Thymus (tissue), 11 donors: ENCODE results near the gene LRIT2. TPM values are rescaled to one million over a fixed set of nuclear protein-coding genes. Genes with fewer than 3 reads are reported as not detected.

Source experiments
- DNase-seq, 9 donors: peaks; one replicate each; pipeline ENCODE4 v3.0.0-alpha.2; 2013; ENCODE audit warnings: low spot score in 9 of 9, low read depth in 6 of 9, missing footprints in 1 of 9
- H3K27ac ChIP-seq, 2 donors: one replicate each; pipeline ENCODE4 v1.5.1; 2013; ENCODE audit warnings: control low read depth in 1 of 2, low read depth in 1 of 2, low read length in 1 of 2, mild to moderate bottlenecking in 1 of 2, moderate library complexity in 1 of 2
- H3K27me3 ChIP-seq, 2 donors: one replicate each; pipeline ENCODE4 v1.5.1; 2013; ENCODE audit warnings: low read length in 1 of 2; ENCODE audit not compliant: control insufficient read depth in 2 of 2, insufficient read depth in 1 of 2
- H3K36me3 ChIP-seq, 2 donors: one replicate each; pipeline ENCODE4 v1.5.1; 2013; ENCODE audit warnings: low read length in 1 of 2, mild to moderate bottlenecking in 1 of 2, moderate library complexity in 1 of 2; ENCODE audit not compliant: control insufficient read depth in 2 of 2, insufficient read depth in 2 of 2
- H3K4me1 ChIP-seq, 2 donors: one replicate each; pipeline ENCODE4 v1.5.1; 2013; ENCODE audit warnings: low read length in 2 of 2; ENCODE audit not compliant: control insufficient read depth in 2 of 2, insufficient read depth in 2 of 2
- H3K4me3 ChIP-seq, 2 donors: one replicate each; pipeline ENCODE4 v1.5.1; 2013; ENCODE audit warnings: low read length in 2 of 2, control low read depth in 1 of 2, mild to moderate bottlenecking in 1 of 2
- H3K9me3 ChIP-seq, 2 donors: one replicate each; pipeline ENCODE4 v1.5.1; 2013; ENCODE audit warnings: low read length in 1 of 2, mild to moderate bottlenecking in 1 of 2; ENCODE audit not compliant: control insufficient read depth in 2 of 2, insufficient read depth in 1 of 2
- WGBS: extraction: QIAGEN DNeasy Blood & Tissue Kit; methylation state at CpG from one replicate; pipeline ENCODE4 v1.1.7; 2013; 5-methylcytosine and 5-hydroxymethylcytosine counted together
- polyA plus RNA-seq: library from polyadenylated mRNA; stranded (reverse); fragments of 200-250 nt; gene quantifications from one replicate; pipeline ENCODE4 v1.2.3, GENCODE V29; 2013
- total RNA-seq: library from RNA; stranded (reverse); fragments of 120-200 nt; gene quantifications from one replicate; pipeline ENCODE4 v1.2.4, GENCODE V29; 2013
- donor health status: healthy.

The LRIT2 gene
- total and polyA plus RNA-seq, 2 donors = not detected

- H3K4me1 ChIP-seq = no peaks in the 10 kb centered on the region
- no peaks in the 10 kb centered on the region for H3K36me3 ChIP-seq
- no peaks in the 10 kb centered on the region for H3K27me3 ChIP-seq
- WGBS = 80% methylated on average over 9 of the region's 9 CpGs
- no peak within 1 kb of the TSS for H3K27ac ChIP-seq
- H3K4me3 ChIP-seq = no peak within 1 kb of the TSS
- no peaks in the 10 kb centered on the region for H3K9me3 ChIP-seq
- no peak for DNase-seq
Measured at GRCh38 chr10:84244651-84245270, 19.4 kb upstream of the LRIT2 start, which contains the start of gene RGR. Gene RGR (plus strand): TSS chr10:84245053. CDS start chr10:84245091, 38 bp downstream.

GRCh38 chr10:84243759-84244158 is 18.4 kb upstream of the LRIT2 start:
- Histone ChIP-seq H3K4me3 (no peak overlapping the region), H3K4me1 (no peaks in the 10 kb centered on the region), H3K9me3 (no peaks in the 10 kb centered on the region), H3K27ac (no peak overlapping the region), H3K36me3 (no peaks in the 10 kb centered on the region), H3K27me3 (no peaks in the 10 kb centered on the region)
- WGBS = 95% methylated on average over 3 of the region's 3 CpGs
- DNase-seq = no peak

- WGBS = 92% methylated on average over 13 of the region's 13 CpGs
- no peak within 1 kb of the TSS for H3K27ac ChIP-seq
- H3K27me3 ChIP-seq = peaks cover 2 to 11% of the 10 kb centered on the region in 2 donors
- H3K36me3 ChIP-seq = no peaks in the 10 kb centered on the region
- H3K4me3 ChIP-seq = no peak within 1 kb of the TSS
- H3K4me1 ChIP-seq = no peaks in the 10 kb centered on the region
- no peaks in the 10 kb centered on the region for H3K9me3 ChIP-seq
- no peak for DNase-seq
Measured at GRCh38 chr10:84241185-84241790, 15.9 kb upstream of the LRIT2 start, which contains the start of gene LRIT1. Gene LRIT1 (minus strand): TSS chr10:84241546. CDS start chr10:84241439, 107 bp downstream.

GRCh38 chr10:84238909-84239308 is 13.6 kb upstream of the LRIT2 start:
- 92% methylated on average over 3 of the region's 3 CpGs for WGBS
- Histone ChIP-seq H3K4me1 (no peaks in the 10 kb centered on the region), H3K4me3 (no peak overlapping the region), H3K27ac (no peak overlapping the region), H3K9me3 (no peaks in the 10 kb centered on the region), H3K36me3 (no peaks in the 10 kb centered on the region), H3K27me3 (peaks cover 2 to 11% of the 10 kb centered on the region in 2 donors)
- no peak for DNase-seq

GRCh38 chr10:84237199-84238051 is 12.1 kb upstream of the LRIT2 start:
- no peaks in the 10 kb centered on the region for H3K4me1 ChIP-seq
- H3K4me3 ChIP-seq = no peak overlapping the region
- H3K36me3 ChIP-seq = no peaks in the 10 kb centered on the region
- H3K27me3 ChIP-seq = peaks cover 2 to 11% of the 10 kb centered on the region in 2 donors
- no peak overlapping the region for H3K27ac ChIP-seq
- WGBS = 56% methylated on average over 52 of the region's 52 CpGs
- no peak for DNase-seq
- no peaks in the 10 kb centered on the region for H3K9me3 ChIP-seq

GRCh38 chr10:84236807-84237198 is 11.5 kb upstream of the LRIT2 start:
- H3K27ac ChIP-seq = no peak overlapping the region
- whole genome bisulfite sequencing = 81% methylated on average over 6 of the region's 6 CpGs
- no peaks in the 10 kb centered on the region for H3K4me1 ChIP-seq
- no peaks in the 10 kb centered on the region for H3K9me3 ChIP-seq
- peaks cover 2 to 11% of the 10 kb centered on the region in 2 donors for H3K27me3 ChIP-seq
- H3K4me3 ChIP-seq = no peak overlapping the region
- H3K36me3 ChIP-seq = no peaks in the 10 kb centered on the region
- DNase-seq = no peak

GRCh38 chr10:84235096-84235495 is 9.8 kb upstream of the LRIT2 start:
- no peaks in the 10 kb centered on the region for H3K36me3 ChIP-seq
- H3K4me1 ChIP-seq = no peaks in the 10 kb centered on the region
- no peaks in the 10 kb centered on the region for H3K9me3 ChIP-seq
- no peak overlapping the region for H3K4me3 ChIP-seq
- no peak for DNase-seq
- no peak overlapping the region for H3K27ac ChIP-seq
- 90% methylated on average over 4 of the region's 4 CpGs for WGBS
- peaks cover 2 to 11% of the 10 kb centered on the region in 2 donors for H3K27me3 ChIP-seq

GRCh38 chr10:84234479-84234878 is 9.1 kb upstream of the LRIT2 start:
- H3K36me3 ChIP-seq = no peaks in the 10 kb centered on the region
- no peak overlapping the region for H3K4me3 ChIP-seq
- 95% methylated on average over 4 of the region's 4 CpGs for WGBS
- H3K27me3 ChIP-seq = peaks cover 2 to 11% of the 10 kb centered on the region in 2 donors
- DNase-seq = no peak
- no peak overlapping the region for H3K27ac ChIP-seq
- H3K9me3 ChIP-seq = no peaks in the 10 kb centered on the region
- H3K4me1 ChIP-seq = no peaks in the 10 kb centered on the region

- no peaks in the 10 kb centered on the region for H3K36me3 ChIP-seq
- H3K9me3 ChIP-seq = no peaks in the 10 kb centered on the region
- peaks cover 2 to 11% of the 10 kb centered on the region in 2 donors for H3K27me3 ChIP-seq
- DNase-seq = no peak
- H3K4me1 ChIP-seq = no peaks in the 10 kb centered on the region
- H3K4me3 ChIP-seq = no peak overlapping the region
- no peak overlapping the region for H3K27ac ChIP-seq
- 93% methylated on average over 4 of the region's 4 CpGs for WGBS
Measured at GRCh38 chr10:84233940-84234339, 8.6 kb upstream of the LRIT2 start.
